SH-SY5Y (cell line): ENCODE measurements around the gene MYL12A.

Experiments
- GATA2 ChIP-seq: IDR thresholded peaks from 2 replicates; pipeline ENCODE4 v1.6.1; 2011; ENCODE audit warnings: mild to moderate bottlenecking, low read depth, low read length
- GATA3 ChIP-seq: IDR thresholded peaks from 2 replicates; pipeline ENCODE4 v1.6.1; 2011; ENCODE audit warnings: low read depth, mild to moderate bottlenecking, low read length, moderate library complexity

MYL12A gene

GRCh38 chr18:3245853-3246634, 1.6 kb upstream of the MYL12A start:
- no peak for TF ChIP-seq GATA2
- no peak for TF ChIP-seq GATA3

GRCh38 chr18:3246635-3247239, 864 bp upstream of the MYL12A start:
- no peak for TF ChIP-seq GATA2
- no peak for TF ChIP-seq GATA3

GRCh38 chr18:3248062-3248657, 559 bp downstream of the MYL12A start:
- TF ChIP-seq GATA2 (no peak), GATA3 (no peak)

GRCh38 chr18:3248658-3249359, 1.2 kb downstream of the MYL12A start:
- TF ChIP-seq GATA3 (no peak), GATA2 (no peak)

GRCh38 chr18:3250237-3251107, 2.9 kb downstream of the MYL12A start:
- TF ChIP-seq GATA3 = no peak
- TF ChIP-seq GATA2 = no peak

GRCh38 chr18:3251249-3251962, 3.8 kb downstream of the MYL12A start:
- TF ChIP-seq GATA3 (no peak), GATA2 (no peak)

GRCh38 chr18:3251963-3252277, 4.3 kb downstream of the MYL12A start:
- TF ChIP-seq GATA2 = no peak
- TF ChIP-seq GATA3 = no peak

- TF ChIP-seq GATA3 (no peak), GATA2 (no peak)
Observed at GRCh38 chr18:3252843-3253242, 5.2 kb downstream of the MYL12A start.

- TF ChIP-seq GATA3 = no peak
- TF ChIP-seq GATA2 = no peak
Observed at GRCh38 chr18:3254725-3255124, 7.1 kb downstream of the MYL12A start.

GRCh38 chr18:3255611-3256165, 8.1 kb downstream of the MYL12A start:
- no peak for TF ChIP-seq GATA2
- no peak for TF ChIP-seq GATA3

GRCh38 chr18:3256693-3257626, 9.4 kb downstream of the MYL12A start:
- TF ChIP-seq GATA3 = no peak
- no peak for TF ChIP-seq GATA2

GRCh38 chr18:3257627-3258120, 10.1 kb downstream of the MYL12A start:
- TF ChIP-seq GATA3 (no peak), GATA2 (no peak)

GRCh38 chr18:3260995-3261372, 13.4 kb downstream of the MYL12A start:
- no peak for TF ChIP-seq GATA3
- TF ChIP-seq GATA2 = no peak
